Breast epithelium (tissue), 4 donors: Measurements from ENCODE around the gene SESN2. TPM values are rescaled to one million over a fixed set of nuclear protein-coding genes. Genes with fewer than 3 reads are reported as not detected.

Experiments
- DNase-seq, 2 donors: peaks; one replicate each; pipeline ENCODE4 v3.0.0-alpha.2; 2019; ENCODE audit warnings: low spot score in 2 of 2
- H3K27ac ChIP-seq, 2 donors: fragments of 200-600 bp; sonication (generic) in 1 of 2; one replicate each; pipeline ENCODE4 v1.5.1; 2016 to 2019; ENCODE audit warnings: mild to moderate bottlenecking in 1 of 2
- H3K27me3 ChIP-seq, 2 donors: fragments of 200-600 bp; sonication (generic) in 1 of 2; one replicate each; pipeline versions ENCODE4 v1.5.1 to v1.6.0; 2017 to 2019; ENCODE audit warnings: control low read depth in 1 of 2, mild to moderate bottlenecking in 1 of 2
- H3K36me3 ChIP-seq: fragments of 200-600 bp; one replicate; pipeline ENCODE4 v1.5.1; 2019
- H3K4me1 ChIP-seq, 2 donors: fragments of 200-600 bp; sonication (generic); one replicate each; pipeline ENCODE4 v1.5.1; 2016 to 2019; ENCODE audit warnings: control low read depth in 1 of 2
- H3K4me3 ChIP-seq, 3 donors: fragments of 200-600 bp; sonication (generic); 1 replicate in 2 of 3; 2 replicates in 1 of 3; pipeline ENCODE4 v1.5.1; 2016 to 2019; ENCODE audit warnings: mild to moderate bottlenecking in 3 of 3, moderate library complexity in 2 of 3
- H3K9me3 ChIP-seq, 2 donors: fragments of 200-600 bp; sonication (generic) in 1 of 2; one replicate each; pipeline ENCODE4 v1.5.1; 2016 to 2019; ENCODE audit warnings: control low read depth in 1 of 2
- POLR2A ChIP-seq: fragments of 450-650 bp; IDR thresholded peaks from one replicate; pipeline ENCODE4 v1.6.1; 2016; ENCODE audit warnings: antibody characterized with exemption, mild to moderate bottlenecking, moderate library complexity
- POLR2AphosphoS5 ChIP-seq, 3 donors: sonication (generic); formaldehyde crosslinking; IDR thresholded peaks; one replicate each; pipeline ENCODE4 v1.6.1; 2017; ENCODE audit warnings: antibody characterized with exemption in 3 of 3
- intact Hi-C: fragments of 100-400 bp; cut with DNase I; formaldehyde crosslinking; loops from one replicate; pipeline ENCODE4 v1.15.1; 2023; ENCODE audit warnings: low total_unique reads
- total RNA-seq, 3 donors: library from RNA; depleted of rRNA; stranded (reverse); fragments of >200 nt; gene quantifications; one replicate each; pipeline ENCODE4 v1.1.0, GENCODE V29; 2016
- TF ChIP-seq, protein P1 (sequence below), 3 donors: fragments of 450-650 bp; IDR thresholded peaks; one replicate each; pipeline ENCODE4 v1.5.1; 2016 to 2017; ENCODE audit warnings: antibody characterized with exemption in 3 of 3, mild to moderate bottlenecking in 3 of 3, moderate library complexity in 3 of 3

SESN2 gene
- total RNA-seq, 3 donors from 2014 or later = 10.0 to 16.0 (median 12.5) TPM

DNA sequence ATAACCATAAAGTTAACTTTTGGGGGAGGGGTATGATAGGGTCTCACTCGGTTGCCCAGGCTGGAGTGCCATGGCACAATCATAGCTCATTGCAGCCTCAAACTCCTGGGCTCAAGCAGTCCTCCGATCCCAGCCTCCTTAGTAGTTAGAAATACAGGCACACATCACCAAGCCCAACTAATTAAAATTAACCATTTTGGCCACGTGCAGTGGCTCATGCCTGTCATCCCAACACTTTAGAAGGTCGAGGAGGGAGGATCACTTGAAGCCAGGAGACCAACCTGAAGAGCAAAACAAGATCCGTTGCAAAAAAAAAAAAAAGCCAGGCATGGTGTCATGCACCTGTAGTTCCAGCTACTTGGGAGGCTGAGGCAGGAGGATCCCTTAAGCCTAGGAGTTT lies 42.9 kb downstream of the SESN2 start:
- Histone ChIP-seq H3K27ac (no peak overlapping the region), H3K4me1 (peaks cover 0 to under 1% of the 10 kb centered on the region in 2 donors), H3K4me3 (no peak overlapping the region), H3K9me3 (no peaks in the 10 kb centered on the region), H3K36me3 (no peaks in the 10 kb centered on the region), H3K27me3 (no peaks in the 10 kb centered on the region)
- DNase-seq = no peak
- intact Hi-C loops = no loop called here
- TF ChIP-seq POLR2A (no peak), POLR2AphosphoS5 (IDR thresholded peaks at IDR 0.05) (no peak)
- TF ChIP-seq, protein P1, sequence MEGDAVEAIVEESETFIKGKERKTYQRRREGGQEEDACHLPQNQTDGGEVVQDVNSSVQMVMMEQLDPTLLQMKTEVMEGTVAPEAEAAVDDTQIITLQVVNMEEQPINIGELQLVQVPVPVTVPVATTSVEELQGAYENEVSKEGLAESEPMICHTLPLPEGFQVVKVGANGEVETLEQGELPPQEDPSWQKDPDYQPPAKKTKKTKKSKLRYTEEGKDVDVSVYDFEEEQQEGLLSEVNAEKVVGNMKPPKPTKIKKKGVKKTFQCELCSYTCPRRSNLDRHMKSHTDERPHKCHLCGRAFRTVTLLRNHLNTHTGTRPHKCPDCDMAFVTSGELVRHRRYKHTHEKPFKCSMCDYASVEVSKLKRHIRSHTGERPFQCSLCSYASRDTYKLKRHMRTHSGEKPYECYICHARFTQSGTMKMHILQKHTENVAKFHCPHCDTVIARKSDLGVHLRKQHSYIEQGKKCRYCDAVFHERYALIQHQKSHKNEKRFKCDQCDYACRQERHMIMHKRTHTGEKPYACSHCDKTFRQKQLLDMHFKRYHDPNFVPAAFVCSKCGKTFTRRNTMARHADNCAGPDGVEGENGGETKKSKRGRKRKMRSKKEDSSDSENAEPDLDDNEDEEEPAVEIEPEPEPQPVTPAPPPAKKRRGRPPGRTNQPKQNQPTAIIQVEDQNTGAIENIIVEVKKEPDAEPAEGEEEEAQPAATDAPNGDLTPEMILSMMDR (IDR thresholded peaks at IDR 0.05) = no peak

DNA sequence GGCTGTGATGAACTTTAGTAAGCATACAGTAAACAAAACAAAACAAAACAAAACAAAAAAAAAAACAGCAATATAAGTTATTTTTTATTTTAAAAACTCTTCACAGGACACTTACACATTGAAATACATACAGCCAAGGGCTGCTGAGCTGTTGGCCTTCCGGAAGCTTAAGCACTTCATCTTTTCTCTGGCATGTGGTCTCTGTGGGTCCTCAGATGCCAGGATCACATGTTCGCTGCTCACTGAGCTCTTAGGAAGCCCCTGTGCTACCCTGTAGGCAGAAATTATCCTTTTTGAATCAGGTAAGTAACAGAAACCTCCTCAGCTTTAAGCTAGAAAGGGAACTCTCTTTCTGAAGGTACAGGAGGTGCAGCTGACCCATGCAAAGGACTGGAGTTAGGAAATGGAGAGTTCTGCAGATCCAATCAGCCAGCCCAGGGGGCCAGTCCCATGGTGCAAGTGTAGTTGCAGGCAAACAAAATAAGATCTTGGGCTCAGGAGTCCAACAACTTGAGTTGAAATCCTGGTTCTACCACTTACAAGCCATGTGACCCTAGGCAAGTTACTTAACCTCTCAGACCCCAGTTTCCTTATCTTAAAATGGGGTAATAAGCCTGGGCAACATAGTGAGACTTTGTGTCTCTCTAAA lies 47.1 kb downstream of the SESN2 start:
- no peaks in the 10 kb centered on the region for H3K27me3 ChIP-seq
- intact Hi-C loops = no loop called here
- H3K36me3 ChIP-seq = no peaks in the 10 kb centered on the region
- no peak overlapping the region for H3K27ac ChIP-seq
- TF ChIP-seq POLR2A (no peak), POLR2AphosphoS5 (IDR thresholded peaks at IDR 0.05) (no peak)
- TF ChIP-seq, protein P1 (IDR thresholded peaks at IDR 0.05) = no peak
- H3K4me3 ChIP-seq = no peak overlapping the region
- H3K9me3 ChIP-seq = no peaks in the 10 kb centered on the region
- no peak for DNase-seq
- no peaks in the 10 kb centered on the region for H3K4me1 ChIP-seq

DNA sequence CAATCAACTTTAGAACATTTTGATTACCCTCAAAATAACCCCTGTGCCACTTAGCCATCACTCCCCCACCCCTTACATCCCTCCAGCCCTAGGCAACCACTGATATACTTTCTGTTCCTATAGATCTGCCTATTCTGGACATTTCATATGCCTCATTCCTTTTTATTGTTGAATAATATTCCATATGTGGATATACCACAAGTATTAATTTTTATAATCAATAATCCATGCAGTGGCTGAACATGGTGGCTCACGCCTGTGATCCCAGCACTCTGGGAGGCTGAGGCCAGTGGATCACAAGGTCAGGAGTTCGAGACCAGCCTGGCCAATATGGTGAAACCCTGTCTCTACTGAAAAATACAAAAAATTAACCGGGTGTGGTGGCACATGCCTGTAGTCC lies 49.4 kb downstream of the SESN2 start:
- Histone ChIP-seq H3K27me3 (no peaks in the 10 kb centered on the region), H3K4me3 (no peak overlapping the region), H3K27ac (no peak overlapping the region), H3K36me3 (no peaks in the 10 kb centered on the region), H3K4me1 (no peaks in the 10 kb centered on the region), H3K9me3 (no peaks in the 10 kb centered on the region)
- no peak for DNase-seq
- no peak for TF ChIP-seq POLR2A
- TF ChIP-seq POLR2AphosphoS5 (IDR thresholded peaks at IDR 0.05) = no peak
- TF ChIP-seq, protein P1 (IDR thresholded peaks at IDR 0.05) = no peak
- intact Hi-C loops = no loop called here

DNA sequence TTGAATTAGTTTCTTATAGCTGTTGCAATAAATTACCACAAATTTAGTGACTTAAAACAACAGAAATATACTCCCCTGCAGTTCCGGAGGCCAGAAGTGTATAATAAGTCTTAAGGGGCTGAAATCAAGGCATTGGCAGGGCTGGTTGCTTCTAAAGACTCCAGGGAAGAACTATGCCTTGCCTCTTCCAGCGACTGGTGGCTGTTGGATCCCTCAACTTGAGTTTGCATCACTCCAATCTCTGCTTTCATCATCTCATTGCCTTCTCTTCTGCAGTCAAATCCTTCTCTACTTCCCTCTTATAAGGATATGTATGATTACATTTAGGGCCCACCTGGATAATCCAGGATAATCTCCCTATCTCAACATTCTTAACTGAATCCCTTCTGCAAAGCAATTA lies 50.4 kb downstream of the SESN2 start:
- no peaks in the 10 kb centered on the region for H3K27me3 ChIP-seq
- no peaks in the 10 kb centered on the region for H3K9me3 ChIP-seq
- H3K4me3 ChIP-seq = no peak overlapping the region
- H3K36me3 ChIP-seq = no peaks in the 10 kb centered on the region
- TF ChIP-seq POLR2AphosphoS5 (IDR thresholded peaks at IDR 0.05) = no peak
- no peak for DNase-seq
- no peaks in the 10 kb centered on the region for H3K4me1 ChIP-seq
- intact Hi-C loops = no loop called here
- H3K27ac ChIP-seq = no peak overlapping the region

DNA sequence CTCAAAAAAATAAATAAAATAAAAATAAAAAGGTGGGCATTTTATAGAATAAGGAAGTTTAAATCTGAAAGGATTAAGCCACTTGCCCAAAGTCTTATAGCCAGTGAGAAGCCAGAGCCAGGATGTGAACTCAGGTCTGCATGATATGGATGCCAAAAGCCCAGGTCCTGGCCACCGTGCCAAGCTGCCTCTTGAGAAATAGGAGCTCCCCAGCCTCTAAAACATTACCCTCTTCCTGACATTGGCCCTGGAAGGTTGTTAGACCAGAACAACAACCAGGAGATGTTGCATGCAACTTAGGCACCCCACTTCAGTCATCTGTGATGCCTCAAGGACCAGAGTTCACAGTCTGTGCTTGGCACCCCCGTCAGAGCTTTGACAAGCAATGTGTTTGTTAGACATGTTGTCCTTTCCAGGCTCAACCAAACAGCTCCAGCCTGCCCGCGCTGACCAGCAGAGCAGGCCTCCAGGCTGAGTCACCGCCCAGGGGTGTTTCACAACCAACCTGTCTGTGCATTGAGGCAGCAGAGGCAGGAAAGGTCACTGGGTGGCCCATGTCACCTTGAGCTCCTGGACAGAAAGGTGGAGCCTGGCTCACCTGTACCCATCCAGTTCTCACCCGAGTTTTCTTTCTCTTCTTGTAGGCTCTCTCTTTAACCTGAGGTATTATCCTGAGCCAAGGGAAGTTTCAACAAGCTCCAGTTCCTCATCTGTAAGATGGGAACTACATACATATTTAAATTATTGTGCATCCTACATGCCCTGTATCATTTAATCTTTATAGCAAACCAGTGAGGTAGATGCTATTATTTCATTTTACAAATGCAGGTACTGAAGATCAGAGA lies 54.6 kb downstream of the SESN2 start:
- TF ChIP-seq POLR2A (no peak), POLR2AphosphoS5 (IDR thresholded peaks at IDR 0.05) (no peak)
- TF ChIP-seq, protein P1 (IDR thresholded peaks at IDR 0.05) = no peak
- H3K4me1 ChIP-seq = no peaks in the 10 kb centered on the region
- H3K9me3 ChIP-seq = no peaks in the 10 kb centered on the region
- intact Hi-C loops = no loop called here
- H3K27ac ChIP-seq = peak overlapping the region; percentile 57 to 70
- no peaks in the 10 kb centered on the region for H3K36me3 ChIP-seq
- DNase-seq = peak; percentile 74 to 78
- H3K27me3 ChIP-seq = no peaks in the 10 kb centered on the region
- no peak overlapping the region for H3K4me3 ChIP-seq
